GM19395 (cell line): ENCODE measurements around the gene TUBE1.
"Not testable (repeated sequence)": the region's sequence is repeated elsewhere in the genome, so short reads cannot be mapped to it uniquely, and the experiment has no call there.

Source experiments
- ATAC-seq: cut with Tn5 transposase; IDR thresholded peaks from one replicate; pipeline ENCODE4 v1.9.1; 2021; ENCODE audit warnings: mild to moderate bottlenecking, moderate library complexity; ENCODE audit not compliant: unreplicated experiment

The TUBE1 gene

GRCh38 chr6:112065426-112065986 is 21.8 kb downstream of the TUBE1 start:
- ATAC-seq: no peak

- ATAC-seq: no peak
Observed at GRCh38 chr6:112062966-112063365, 24.3 kb downstream of the TUBE1 start.

GRCh38 chr6:112061605-112062004 is 25.7 kb downstream of the TUBE1 start:
- no peak for ATAC-seq

- ATAC-seq: no peak
Observed at GRCh38 chr6:112058243-112059032, 28.8 kb downstream of the TUBE1 start.

GRCh38 chr6:112054555-112055190 is 32.6 kb downstream of the TUBE1 start:
- no peak for ATAC-seq

GRCh38 chr6:112054001-112054400 is 33.3 kb downstream of the TUBE1 start, which contains the start of gene CCN6:
Gene CCN6, plus strand, starts transcription at chr6:112054104. Its CDS starts 254 bp downstream, at chr6:112054358.
- no peak for ATAC-seq

- ATAC-seq: not testable (repeated sequence)
Observed at GRCh38 chr6:112051251-112051740, 36.0 kb downstream of the TUBE1 start.

GRCh38 chr6:112050429-112050828 is 36.9 kb downstream of the TUBE1 start:
- no peak for ATAC-seq

GRCh38 chr6:112049996-112050395 is 37.3 kb downstream of the TUBE1 start:
- ATAC-seq: no peak

GRCh38 chr6:112049026-112049799 is 38.1 kb downstream of the TUBE1 start:
- ATAC-seq: no peak

- ATAC-seq: not testable (repeated sequence)
Observed at GRCh38 chr6:112047523-112047922, 39.8 kb downstream of the TUBE1 start.

GRCh38 chr6:112044856-112045255 is 42.4 kb downstream of the TUBE1 start:
- no peak for ATAC-seq

- no peak for ATAC-seq
Observed at GRCh38 chr6:112044196-112044595, 43.1 kb downstream of the TUBE1 start.

- peak; percentile 91 for ATAC-seq
Observed at GRCh38 chr6:112043032-112044007, 44.0 kb downstream of the TUBE1 start.

- ATAC-seq: no peak
Observed at GRCh38 chr6:112041535-112041934, 45.7 kb downstream of the TUBE1 start.

- ATAC-seq: no peak
Observed at GRCh38 chr6:112040956-112041355, 46.3 kb downstream of the TUBE1 start.

- no peak for ATAC-seq
Observed at GRCh38 chr6:112039431-112039770, 47.9 kb downstream of the TUBE1 start.

- no peak for ATAC-seq
Observed at GRCh38 chr6:112038756-112039430, 48.4 kb downstream of the TUBE1 start.

GRCh38 chr6:112038268-112038667 is 49.0 kb downstream of the TUBE1 start:
- ATAC-seq: no peak
